ENCODE measurements around the gene ABCC8.

The ABCC8 gene

DNA sequence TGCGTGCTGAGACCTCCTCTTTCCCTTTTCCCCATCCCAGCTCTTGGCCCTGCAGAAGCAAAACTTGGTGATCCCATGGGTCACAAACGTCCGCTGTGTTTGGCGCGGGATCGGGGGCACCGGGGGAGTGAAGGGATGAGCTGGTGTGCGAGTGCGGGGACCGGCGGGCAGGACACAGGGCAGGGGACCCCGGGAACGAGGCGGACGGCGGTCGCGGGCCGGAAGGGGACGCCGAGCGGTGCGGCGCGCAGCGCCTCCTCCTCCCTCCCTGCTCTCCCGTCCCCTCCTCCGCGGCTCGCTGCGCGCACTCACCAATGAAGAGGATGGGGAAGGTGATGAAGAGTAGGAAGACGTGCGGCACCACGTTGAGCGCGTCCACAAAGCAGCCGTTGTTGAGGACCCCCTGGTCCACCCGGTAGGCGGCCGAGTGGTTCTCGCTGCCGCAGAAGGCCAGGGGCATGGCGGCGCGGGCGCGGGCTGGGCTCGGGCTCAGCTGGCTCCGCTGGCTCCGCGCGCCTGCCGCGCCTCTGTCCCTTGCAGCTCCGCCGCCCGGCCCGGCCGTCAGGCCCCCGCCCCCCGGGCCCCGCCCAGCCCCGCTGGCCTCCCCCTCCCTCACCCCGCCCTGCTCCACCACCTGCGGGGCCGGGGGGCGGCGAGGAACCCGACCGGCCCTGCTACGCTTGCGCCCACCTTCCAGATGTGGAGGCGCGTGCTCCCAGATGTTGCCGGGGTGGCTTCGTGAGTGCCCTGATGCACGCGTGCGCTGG is at the start of gene ABCC8:
TSS of gene ABCC8 (minus strand) at position 529 of the 767 bp plus-strand sequence. CDS start at position 460, 69 bp downstream.
- DNase-seq (ENCODE audit: low spot score) = no peak

GRCh38 chr11:17526326-17526725 is 49.7 kb upstream of the ABCC8 start:
- no peak for DNase-seq (ENCODE audit: low spot score)

- DNase-seq (ENCODE audit: low spot score) = no peak
Observed at GRCh38 chr11:17525570-17525969, 48.9 kb upstream of the ABCC8 start.

GRCh38 chr11:17524221-17524620 is 47.6 kb upstream of the ABCC8 start:
- DNase-seq (ENCODE audit: low spot score) = no peak

DNA sequence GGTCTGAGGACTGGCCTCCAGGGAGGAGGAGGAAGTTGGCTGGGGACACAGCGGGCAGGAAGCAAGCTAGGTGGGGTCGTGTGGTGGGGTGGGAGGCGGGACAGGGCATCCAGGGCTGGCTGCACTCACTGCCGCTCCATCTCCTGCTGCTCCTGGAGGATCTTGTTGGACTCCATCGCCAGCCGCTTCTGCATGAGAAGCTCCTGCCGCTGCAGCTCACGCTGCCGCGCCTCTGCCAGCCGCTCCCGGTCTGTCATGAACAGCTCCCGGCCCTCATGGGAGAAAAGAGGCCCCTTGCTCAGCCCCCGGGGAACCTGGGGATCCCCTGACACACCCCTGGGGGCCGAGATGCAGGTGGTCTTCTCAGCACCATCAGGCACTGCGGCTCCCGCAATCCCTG is 46.0 kb upstream of the ABCC8 start:
- DNase-seq (ENCODE audit: low spot score) = no peak

GRCh38 chr11:17521106-17521900 is 44.7 kb upstream of the ABCC8 start:
- DNase-seq (ENCODE audit: low spot score) = no peak

- peak; percentile 97 for DNase-seq (ENCODE audit: low spot score)
Observed at GRCh38 chr11:17519061-17519885, 42.6 kb upstream of the ABCC8 start.

- DNase-seq (ENCODE audit: low spot score) = no peak
Observed at GRCh38 chr11:17518366-17518765, 41.7 kb upstream of the ABCC8 start.

GRCh38 chr11:17517186-17517585 is 40.5 kb upstream of the ABCC8 start:
- DNase-seq (ENCODE audit: low spot score) = no peak

GRCh38 chr11:17516551-17517150 is 40.0 kb upstream of the ABCC8 start:
- DNase-seq (ENCODE audit: low spot score) = peak; percentile 99

- no peak for DNase-seq (ENCODE audit: low spot score)
Observed at GRCh38 chr11:17515443-17516176, 39.0 kb upstream of the ABCC8 start.

DNA sequence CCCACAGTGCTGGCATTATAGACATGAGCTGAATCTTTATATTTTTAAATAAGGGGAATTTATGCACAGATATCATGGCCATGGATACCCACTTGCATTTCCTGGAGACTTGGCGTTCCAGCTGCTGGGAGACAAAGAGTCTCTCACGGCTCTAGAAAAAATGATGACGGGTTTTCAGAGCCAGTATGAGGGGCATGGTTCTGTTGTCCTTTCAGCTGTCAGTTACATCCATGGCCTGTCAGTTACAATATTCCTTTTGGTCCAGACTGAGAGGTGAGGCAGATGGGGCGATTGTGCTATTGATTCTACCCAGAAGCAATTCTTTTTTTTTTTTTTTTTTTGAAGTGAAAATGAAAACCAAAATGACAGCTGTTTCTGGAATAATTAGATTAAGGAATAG is 37.8 kb upstream of the ABCC8 start:
- peak; percentile 67 for DNase-seq (ENCODE audit: low spot score)

DNA sequence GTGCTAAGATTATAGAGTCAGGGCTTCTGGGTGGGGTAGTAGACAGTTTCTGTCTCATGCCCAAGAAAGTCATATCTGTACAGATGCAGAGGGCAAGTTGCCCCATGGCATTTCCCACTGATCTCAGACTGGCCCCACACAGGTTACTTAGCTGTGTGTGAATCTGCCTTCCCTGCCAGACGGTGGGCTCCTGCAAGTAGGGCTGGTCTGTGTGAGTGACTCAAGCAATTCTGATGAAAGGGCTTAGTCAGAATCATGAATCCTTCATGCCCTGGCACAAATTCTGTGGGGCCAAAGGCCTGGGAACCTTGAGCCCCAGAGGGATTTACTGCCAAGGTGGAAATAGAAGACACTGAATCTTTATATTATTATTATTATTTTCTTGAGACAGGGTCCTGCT is 37.2 kb upstream of the ABCC8 start:
- DNase-seq (ENCODE audit: low spot score) = no peak

DNA sequence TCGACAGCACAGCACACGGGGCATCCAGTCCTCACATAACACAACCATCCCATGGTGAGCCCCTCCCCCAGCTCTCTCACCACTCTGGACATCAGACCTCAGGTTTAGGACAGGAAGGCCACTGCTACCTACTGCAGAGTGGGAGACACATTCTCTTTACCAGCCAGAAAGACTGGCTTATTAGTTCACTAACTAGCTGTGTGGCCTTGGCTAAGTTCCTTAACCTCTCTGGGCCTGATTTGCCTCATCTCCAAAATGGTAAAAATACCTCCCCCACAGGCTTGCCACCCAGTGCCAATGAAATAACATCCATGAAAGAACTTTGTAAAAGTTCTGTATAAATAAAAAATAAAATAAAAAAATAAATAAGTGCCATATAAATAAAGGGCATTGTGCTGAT is 35.5 kb upstream of the ABCC8 start:
- no peak for DNase-seq (ENCODE audit: low spot score)

DNA sequence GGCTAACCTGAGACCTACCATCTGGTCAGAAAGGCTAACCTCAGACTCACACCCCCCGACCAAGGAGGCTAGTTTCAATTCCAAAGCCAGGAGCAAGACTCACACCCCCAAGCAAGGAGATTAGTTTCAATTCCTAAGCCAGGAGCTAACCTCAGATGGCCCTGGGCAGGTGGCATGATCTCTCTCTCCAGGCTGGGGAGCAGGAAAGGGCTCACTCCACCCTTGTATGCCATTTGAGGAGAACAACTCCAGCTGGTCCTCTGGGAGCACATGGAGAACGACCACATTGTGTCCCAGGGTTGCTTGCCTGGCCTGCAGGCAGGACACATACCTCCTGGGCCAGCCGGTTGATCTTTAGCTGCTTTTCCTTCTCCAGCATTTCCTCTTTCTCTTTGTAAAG is 34.9 kb upstream of the ABCC8 start:
- DNase-seq (ENCODE audit: low spot score) = no peak

- no peak for DNase-seq (ENCODE audit: low spot score)
Observed at GRCh38 chr11:17510507-17511206, 34.0 kb upstream of the ABCC8 start.

GRCh38 chr11:17508791-17509190 is 32.1 kb upstream of the ABCC8 start:
- DNase-seq (ENCODE audit: low spot score) = no peak

GRCh38 chr11:17508306-17508705 is 31.7 kb upstream of the ABCC8 start:
- DNase-seq (ENCODE audit: low spot score) = no peak

DNA sequence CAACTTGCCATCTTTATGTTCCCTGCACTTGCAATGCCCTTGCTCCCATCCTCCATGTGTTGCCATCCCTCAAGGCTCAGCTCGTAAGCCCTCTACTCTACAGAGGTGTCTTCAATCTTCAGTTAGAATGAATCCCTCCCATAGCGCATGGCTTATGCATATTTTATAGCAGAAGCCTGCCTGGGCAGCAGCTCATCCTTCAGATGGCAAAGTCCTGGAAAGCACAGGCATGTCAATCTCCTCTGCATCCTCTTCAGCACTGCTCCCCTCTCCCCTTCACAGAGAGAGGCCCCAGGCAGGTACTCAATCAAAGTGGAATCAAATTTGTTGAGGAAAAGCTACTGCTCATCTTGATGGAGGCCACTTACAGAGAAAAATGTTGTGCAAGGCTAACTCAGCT is 31.1 kb upstream of the ABCC8 start:
- no peak for DNase-seq (ENCODE audit: low spot score)

GRCh38 chr11:17506942-17507341 is 30.3 kb upstream of the ABCC8 start:
- DNase-seq (ENCODE audit: low spot score) = no peak

DNA sequence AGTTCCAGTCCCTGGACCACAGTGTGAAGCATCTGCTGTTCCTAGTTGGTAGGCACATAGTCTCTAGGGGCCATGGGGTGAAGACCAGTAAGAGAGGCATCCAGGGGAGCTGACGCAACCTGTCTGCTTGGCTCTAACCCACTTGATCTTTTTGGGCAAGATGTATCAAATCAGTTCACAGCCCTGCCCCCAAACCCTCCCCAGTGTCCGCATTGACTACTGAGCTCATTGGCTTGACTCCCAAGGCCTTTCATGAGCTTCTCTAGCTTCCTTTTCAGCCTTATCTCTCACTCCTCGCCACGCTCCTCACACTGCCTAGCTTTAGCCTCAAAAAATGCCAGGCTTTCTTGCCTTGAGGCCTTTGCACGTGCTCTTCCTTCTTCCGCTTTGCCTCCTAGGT is 29.7 kb upstream of the ABCC8 start:
- no peak for DNase-seq (ENCODE audit: low spot score)

All from pons (tissue), 1 donor.